Lung (tissue), 12 donors: ENCODE data around the gene STRADA. TPM values are rescaled to one million over a fixed set of nuclear protein-coding genes. Genes with fewer than 3 reads are reported as not detected.
A peak's percentile ranks its signal among the peaks of the same experiment; 100 is the strongest.

Experiments used
- ATAC-seq: fragments of 200-7000 bp; cut with Tn5 transposase; one replicate; pipeline ENCODE4 v1.9.1; 2020; ENCODE audit warnings: moderate number of reproducible peaks; ENCODE audit not compliant: insufficient read depth, low FRiP score
- DNase-seq, 3 donors: peaks; one replicate each; pipeline ENCODE4 v3.0.0-alpha.2; 2013 to 2017
- H3K27ac ChIP-seq, 2 donors: one replicate each; pipeline ENCODE4 v1.5.1; 2013; ENCODE audit warnings: mild to moderate bottlenecking in 2 of 2, moderate library complexity in 2 of 2, control low read depth in 1 of 2, inconsistent platforms in 1 of 2, low read depth in 1 of 2, low read length in 1 of 2
- H3K27me3 ChIP-seq, 3 donors: one replicate each; pipeline ENCODE4 v1.5.1; 2013; ENCODE audit warnings: low read length in 2 of 3; ENCODE audit not compliant: control insufficient read depth in 3 of 3, insufficient read depth in 3 of 3
- H3K36me3 ChIP-seq, 4 donors: one replicate each; pipeline ENCODE4 v1.5.1; 2013; ENCODE audit warnings: low read length in 4 of 4, mild to moderate bottlenecking in 1 of 4, moderate library complexity in 1 of 4; ENCODE audit not compliant: control insufficient read depth in 4 of 4, insufficient read depth in 4 of 4
- H3K4me1 ChIP-seq, 5 donors: one replicate each; pipeline ENCODE4 v1.5.1; 2013; ENCODE audit warnings: low read length in 5 of 5, mild to moderate bottlenecking in 2 of 5, moderate library complexity in 1 of 5; ENCODE audit not compliant: control insufficient read depth in 5 of 5, insufficient read depth in 5 of 5
- H3K4me3 ChIP-seq: one replicate; pipeline ENCODE4 v1.5.1; 2013; ENCODE audit warnings: mild to moderate bottlenecking, control low read depth, moderate library complexity
- H3K9ac ChIP-seq, 2 donors: one replicate each; pipeline ENCODE4 v1.5.1; 2013; ENCODE audit warnings: low read length in 2 of 2, control low read depth in 1 of 2; ENCODE audit not compliant: insufficient read depth in 1 of 2
- H3K9me3 ChIP-seq, 4 donors: one replicate each; pipeline ENCODE4 v1.5.1; 2013; ENCODE audit warnings: low read length in 3 of 4, mild to moderate bottlenecking in 1 of 4, moderate library complexity in 1 of 4; ENCODE audit not compliant: control insufficient read depth in 4 of 4, insufficient read depth in 3 of 4
- WGBS, 2 donors: extraction: QIAGEN DNeasy Blood & Tissue Kit; methylation state at CpG; one replicate each; pipeline ENCODE4 v1.1.7; 2013; 5-methylcytosine and 5-hydroxymethylcytosine counted together
- polyA plus RNA-seq, 2 donors: library from polyadenylated mRNA; stranded (reverse); fragments of 200-250 nt; gene quantifications; one replicate each; pipeline ENCODE4 v1.2.1, GENCODE V29; 2013
- total RNA-seq, 2 donors: library from RNA; depleted of rRNA in 1 of 2; stranded (reverse); fragments of >200 nt in 1 of 2; gene quantifications; one replicate each; pipeline ENCODE4 v1.2.1, GENCODE V29; 2014 to 2021
- TF ChIP-seq, protein P1 (sequence below): IDR thresholded peaks from 2 replicates; pipeline ENCODE4 v1.5.1; 2012; ENCODE audit warnings: mild to moderate bottlenecking; ENCODE audit errors: control extremely low read depth, extremely low read depth
- donor health status: control.
- donor health status: control.
- donor health status: Bipolar disorder and iron deficiency.
- donor health status: healthy.
- donor health status: DM: yes; HTN: yes; CAD: no.

STRADA gene
- total and polyA plus RNA-seq, 4 donors = 20.7 to 48.8 (median 28.4) TPM

GRCh38 chr17:63653050-63653449, 88.5 kb downstream of the STRADA start:
- peaks cover 7 to 15% (median 11%) of the 10 kb centered on the region in 4 donors for H3K36me3 ChIP-seq
- WGBS, 2 donors = 29 to 60% methylated on average over 2 of the region's 2 CpGs
- ATAC-seq = no peak

More at GRCh38 chr17:63653050-63653449, 88.5 kb downstream of the STRADA start:
- TF ChIP-seq, protein P1, sequence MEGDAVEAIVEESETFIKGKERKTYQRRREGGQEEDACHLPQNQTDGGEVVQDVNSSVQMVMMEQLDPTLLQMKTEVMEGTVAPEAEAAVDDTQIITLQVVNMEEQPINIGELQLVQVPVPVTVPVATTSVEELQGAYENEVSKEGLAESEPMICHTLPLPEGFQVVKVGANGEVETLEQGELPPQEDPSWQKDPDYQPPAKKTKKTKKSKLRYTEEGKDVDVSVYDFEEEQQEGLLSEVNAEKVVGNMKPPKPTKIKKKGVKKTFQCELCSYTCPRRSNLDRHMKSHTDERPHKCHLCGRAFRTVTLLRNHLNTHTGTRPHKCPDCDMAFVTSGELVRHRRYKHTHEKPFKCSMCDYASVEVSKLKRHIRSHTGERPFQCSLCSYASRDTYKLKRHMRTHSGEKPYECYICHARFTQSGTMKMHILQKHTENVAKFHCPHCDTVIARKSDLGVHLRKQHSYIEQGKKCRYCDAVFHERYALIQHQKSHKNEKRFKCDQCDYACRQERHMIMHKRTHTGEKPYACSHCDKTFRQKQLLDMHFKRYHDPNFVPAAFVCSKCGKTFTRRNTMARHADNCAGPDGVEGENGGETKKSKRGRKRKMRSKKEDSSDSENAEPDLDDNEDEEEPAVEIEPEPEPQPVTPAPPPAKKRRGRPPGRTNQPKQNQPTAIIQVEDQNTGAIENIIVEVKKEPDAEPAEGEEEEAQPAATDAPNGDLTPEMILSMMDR = no peak
- no peak overlapping the region for H3K9ac ChIP-seq
- peaks cover 0 to 19% (median under 1%) of the 10 kb centered on the region in 5 donors for H3K4me1 ChIP-seq
- H3K27ac ChIP-seq = peak overlapping the region in 1 of 2 donors; percentile 49
- no peaks in the 10 kb centered on the region for H3K27me3 ChIP-seq
- DNase-seq = peak; percentile 19 to 85 (median 78)
- no peaks in the 10 kb centered on the region for H3K9me3 ChIP-seq
- H3K4me3 ChIP-seq = no peak overlapping the region

Other genes with a start within 250 kb of the STRADA start
- 1 to 10 TPM in 1 of 2 donors, under 1 TPM in 1; 0.55 to 1.6 TPM for gene KCNH6, start 218.4 kb downstream of the STRADA start, total RNA-seq
- under 1 TPM; 0.05 to 0.06 TPM for gene KCNH6, start 218.4 kb downstream of the STRADA start, polyA plus RNA-seq
- gene DCAF7, start 191.3 kb downstream of the STRADA start, total RNA-seq = 10 to 100 TPM; 58.7 to 76.6 TPM
- 10 to 100 TPM; 21.7 to 29.5 TPM for gene DCAF7, start 191.3 kb downstream of the STRADA start, polyA plus RNA-seq
- gene TACO1, start 140.9 kb downstream of the STRADA start, total RNA-seq = 10 to 100 TPM; 11.1 to 20.7 TPM
- gene TACO1, start 140.9 kb downstream of the STRADA start, polyA plus RNA-seq = 10 to 100 TPM; 16.9 to 18.1 TPM
- gene MAP3K3, start 119.4 kb downstream of the STRADA start, total RNA-seq = 10 to 100 TPM; 50.1 to 56.3 TPM
- gene MAP3K3, start 119.4 kb downstream of the STRADA start, polyA plus RNA-seq = 10 to 100 TPM; 24.5 to 33.0 TPM
- gene LIMD2, start 41.7 kb downstream of the STRADA start, total RNA-seq = 10 to 100 TPM; 30.1 to 30.8 TPM
- 10 to 100 TPM; 26.4 to 69.5 TPM for gene LIMD2, start 41.7 kb downstream of the STRADA start, polyA plus RNA-seq
- 10 to 100 TPM; 86.5 to 89.9 TPM for gene CCDC47, start 31.8 kb upstream of the STRADA start, total RNA-seq
- gene CCDC47, start 31.8 kb upstream of the STRADA start, polyA plus RNA-seq = 10 to 100 TPM; 29.5 to 78.9 TPM
- gene DDX42, start 32.4 kb upstream of the STRADA start, total RNA-seq = 100 to 1,000 TPM in 1 of 2 donors, 10 to 100 TPM in 1; 91.8 to 153 TPM
- gene DDX42, start 32.4 kb upstream of the STRADA start, polyA plus RNA-seq = 10 to 100 TPM; 47.8 to 59.9 TPM
- 100 to 1,000 TPM in 1 of 2 donors, 10 to 100 TPM in 1; 46.1 to 124 TPM for gene PSMC5, start 85.6 kb upstream of the STRADA start, total RNA-seq
- gene PSMC5, start 85.6 kb upstream of the STRADA start, polyA plus RNA-seq = 100 to 1,000 TPM; 154 to 177 TPM
- gene FTSJ3, start 85.9 kb upstream of the STRADA start, total RNA-seq = 10 to 100 TPM; 29.2 to 39.8 TPM
- gene FTSJ3, start 85.9 kb upstream of the STRADA start, polyA plus RNA-seq = 10 to 100 TPM; 15.4 to 30.0 TPM
- 100 to 1,000 TPM in 1 of 2 donors, 10 to 100 TPM in 1; 82.4 to 109 TPM for gene SMARCD2, start 100.9 kb upstream of the STRADA start, total RNA-seq
- gene SMARCD2, start 100.9 kb upstream of the STRADA start, polyA plus RNA-seq = 10 to 100 TPM; 64.9 to 67.7 TPM
- not detected for gene CSH2, start 131.9 kb upstream of the STRADA start, total RNA-seq
- gene CSH2, start 131.9 kb upstream of the STRADA start, polyA plus RNA-seq = not detected
- gene GH2, start 140.1 kb upstream of the STRADA start, total RNA-seq = not detected
- not detected for gene GH2, start 140.1 kb upstream of the STRADA start, polyA plus RNA-seq
- gene CSH1, start 154.8 kb upstream of the STRADA start, total RNA-seq = not detected
- not detected for gene CSH1, start 154.8 kb upstream of the STRADA start, polyA plus RNA-seq
- not detected for gene CSHL1, start 169.5 kb upstream of the STRADA start, total RNA-seq
- gene CSHL1, start 169.5 kb upstream of the STRADA start, polyA plus RNA-seq = not detected
- not detected for gene GH1, start 177.0 kb upstream of the STRADA start, total RNA-seq
- not detected for gene GH1, start 177.0 kb upstream of the STRADA start, polyA plus RNA-seq
- 1 to 10 TPM; 4.4 to 5.6 TPM for gene CD79B, start 190.5 kb upstream of the STRADA start, total RNA-seq
- gene CD79B, start 190.5 kb upstream of the STRADA start, polyA plus RNA-seq = 1 to 10 TPM; 1.8 to 8.7 TPM
- under 1 TPM; 0.31 to 0.49 TPM for gene SCN4A, start 231.1 kb upstream of the STRADA start, total RNA-seq
- gene SCN4A, start 231.1 kb upstream of the STRADA start, polyA plus RNA-seq = under 1 TPM; 0.11 to 0.12 TPM